Panc1 (cell line): ENCODE measurements around the gene CBLL1.

ENCODE experiments used
- POLR2AphosphoS5 ChIP-seq: IDR thresholded peaks from 2 replicates; pipeline ENCODE4 v1.6.1; 2012; ENCODE audit warnings: mild to moderate bottlenecking, low read depth, low read length, moderate library complexity
- TCF7L2 ChIP-seq: IDR thresholded peaks from 2 replicates; pipeline ENCODE4 v1.6.1; 2011; ENCODE audit warnings: mild to moderate bottlenecking, low read depth, low read length, inconsistent platforms
- TF ChIP-seq, protein P1 (sequence below): fragments of 450-650 bp; IDR thresholded peaks from 2 replicates; pipeline ENCODE4 v1.5.1; 2017; ENCODE audit warnings: mild to moderate bottlenecking

DNA sequence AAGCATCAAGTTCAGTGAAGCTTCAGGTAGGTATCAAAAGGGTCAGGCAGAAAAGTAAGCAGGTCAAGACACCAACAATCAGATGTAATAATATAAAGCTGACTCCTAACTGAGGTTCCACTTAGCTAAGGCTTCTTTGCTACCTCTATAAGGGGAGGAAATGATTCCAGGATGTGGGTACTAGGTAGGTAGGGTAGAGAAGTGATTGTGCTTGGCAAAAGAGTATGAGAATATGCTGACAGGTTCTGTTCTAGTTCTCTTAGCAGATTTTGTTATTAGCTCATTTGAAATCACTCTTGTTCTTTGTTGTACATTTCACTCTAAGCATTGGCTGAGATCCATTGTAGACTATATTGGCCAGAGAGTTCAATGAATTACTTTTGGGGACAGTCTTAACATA lies 40.7 kb upstream of the CBLL1 start:
- TF ChIP-seq POLR2AphosphoS5, result no peak
- TF ChIP-seq, protein P1, sequence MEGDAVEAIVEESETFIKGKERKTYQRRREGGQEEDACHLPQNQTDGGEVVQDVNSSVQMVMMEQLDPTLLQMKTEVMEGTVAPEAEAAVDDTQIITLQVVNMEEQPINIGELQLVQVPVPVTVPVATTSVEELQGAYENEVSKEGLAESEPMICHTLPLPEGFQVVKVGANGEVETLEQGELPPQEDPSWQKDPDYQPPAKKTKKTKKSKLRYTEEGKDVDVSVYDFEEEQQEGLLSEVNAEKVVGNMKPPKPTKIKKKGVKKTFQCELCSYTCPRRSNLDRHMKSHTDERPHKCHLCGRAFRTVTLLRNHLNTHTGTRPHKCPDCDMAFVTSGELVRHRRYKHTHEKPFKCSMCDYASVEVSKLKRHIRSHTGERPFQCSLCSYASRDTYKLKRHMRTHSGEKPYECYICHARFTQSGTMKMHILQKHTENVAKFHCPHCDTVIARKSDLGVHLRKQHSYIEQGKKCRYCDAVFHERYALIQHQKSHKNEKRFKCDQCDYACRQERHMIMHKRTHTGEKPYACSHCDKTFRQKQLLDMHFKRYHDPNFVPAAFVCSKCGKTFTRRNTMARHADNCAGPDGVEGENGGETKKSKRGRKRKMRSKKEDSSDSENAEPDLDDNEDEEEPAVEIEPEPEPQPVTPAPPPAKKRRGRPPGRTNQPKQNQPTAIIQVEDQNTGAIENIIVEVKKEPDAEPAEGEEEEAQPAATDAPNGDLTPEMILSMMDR, result no peak
- no peak for TF ChIP-seq TCF7L2
